Stimulated activated CD8-positive, alpha-beta memory T cell treated with anti-CD3 and anti-CD28 coated beads, Interleukin-4, amount 100 ng/mL, for 48 hours (primary cell): ENCODE results near the gene GALNT15.

Experiments
- DNase-seq: peaks from one replicate; pipeline ENCODE4 v3.0.0-alpha.2; 2020

Gene GALNT15

DNA sequence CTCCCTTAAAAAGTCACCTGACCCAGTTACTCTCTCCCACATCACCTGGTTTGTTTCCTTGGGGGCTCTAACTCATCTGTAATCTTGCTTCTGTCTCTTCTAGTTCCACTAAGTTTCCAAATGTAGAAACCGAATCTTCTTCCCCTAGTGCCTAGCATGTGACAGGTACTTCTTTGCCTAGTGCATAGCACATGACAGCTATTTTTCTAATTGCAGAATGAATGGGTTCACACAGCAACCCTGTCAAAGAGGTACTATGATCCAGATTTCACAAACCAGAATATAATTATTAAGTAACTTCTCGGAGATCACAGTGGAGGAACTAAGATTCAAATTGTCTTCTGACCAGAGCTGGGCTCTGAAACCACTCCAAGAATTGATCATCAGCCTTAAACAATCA, 82.8 kb downstream of the GALNT15 start:
- DNase-seq: no peak

DNA sequence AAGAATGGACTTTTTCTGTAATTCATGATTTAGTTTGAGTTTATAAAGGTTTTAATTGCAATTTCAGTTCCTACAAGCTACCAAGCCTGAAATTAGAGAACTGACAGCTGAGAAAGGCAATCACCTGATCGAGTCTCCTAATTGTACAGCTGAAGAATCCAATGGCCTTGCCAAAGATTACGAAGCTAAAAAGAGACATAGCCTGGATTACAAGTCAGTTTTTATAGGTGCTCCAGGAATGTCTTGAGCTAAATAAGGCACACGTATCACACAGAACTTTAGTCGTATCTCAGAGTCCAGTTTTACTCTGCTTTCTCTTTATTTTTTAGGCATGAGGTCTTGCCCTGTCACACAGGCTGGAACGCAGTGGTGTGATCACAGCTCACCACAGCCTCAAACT, 83.7 kb downstream of the GALNT15 start:
- DNase-seq: no peak

DNA sequence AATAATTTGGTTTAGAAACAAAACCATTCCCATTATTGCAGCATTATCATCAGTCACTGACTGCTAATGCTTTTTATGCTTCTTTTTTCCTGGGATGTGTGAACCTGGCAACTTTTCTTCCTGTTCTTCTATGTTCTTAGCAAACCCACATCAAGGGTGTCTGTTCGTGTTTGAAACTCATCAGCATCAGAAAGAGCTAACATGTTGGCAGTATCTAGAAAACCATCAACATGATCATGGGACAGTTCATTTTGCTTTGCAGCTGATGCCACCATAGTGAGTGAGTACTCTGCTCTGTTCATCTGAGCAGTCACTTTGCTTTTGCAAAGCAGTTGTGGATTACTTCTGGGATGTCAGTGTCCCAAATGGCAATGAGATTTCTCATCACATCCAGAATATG, 84.4 kb downstream of the GALNT15 start:
- no peak for DNase-seq

DNA sequence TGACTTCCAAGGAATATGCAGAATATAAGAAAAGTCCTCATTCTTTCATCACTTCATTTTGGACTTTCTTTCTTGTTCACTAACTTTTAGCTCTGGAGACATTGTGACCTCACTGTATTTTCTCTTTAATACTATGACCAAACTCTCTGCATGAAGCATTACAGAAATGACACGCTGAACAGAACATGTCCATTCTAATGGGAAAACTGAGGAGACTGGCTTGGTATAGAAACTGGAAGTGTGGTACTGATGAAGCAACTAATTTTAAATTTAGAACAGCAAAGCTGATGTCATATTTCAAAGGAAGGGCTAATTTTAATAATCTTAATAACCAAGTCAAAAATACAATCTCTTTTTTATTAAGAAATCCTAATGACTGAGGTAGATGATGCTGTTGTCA, 85.6 kb downstream of the GALNT15 start:
- DNase-seq: no peak

DNA sequence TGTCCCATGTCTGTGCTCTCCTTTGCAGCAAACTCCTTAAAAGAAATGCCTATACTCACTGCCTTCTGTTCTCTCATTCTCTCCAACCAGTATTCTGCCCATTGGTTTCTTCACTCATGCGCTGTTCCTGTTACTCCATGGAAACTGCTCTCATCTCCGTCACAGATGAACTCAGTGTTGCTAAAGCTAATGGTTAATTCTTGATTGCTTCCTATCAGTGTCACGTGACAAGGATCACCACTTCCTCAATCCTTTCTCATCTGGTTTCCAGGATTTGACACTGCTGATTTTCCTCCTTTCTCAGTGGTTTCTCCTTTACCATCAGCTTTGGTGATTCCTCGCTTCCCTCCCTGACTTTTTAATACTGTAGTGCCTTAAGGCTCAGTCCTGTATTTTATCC, 87.7 kb downstream of the GALNT15 start:
- DNase-seq: no peak

DNA sequence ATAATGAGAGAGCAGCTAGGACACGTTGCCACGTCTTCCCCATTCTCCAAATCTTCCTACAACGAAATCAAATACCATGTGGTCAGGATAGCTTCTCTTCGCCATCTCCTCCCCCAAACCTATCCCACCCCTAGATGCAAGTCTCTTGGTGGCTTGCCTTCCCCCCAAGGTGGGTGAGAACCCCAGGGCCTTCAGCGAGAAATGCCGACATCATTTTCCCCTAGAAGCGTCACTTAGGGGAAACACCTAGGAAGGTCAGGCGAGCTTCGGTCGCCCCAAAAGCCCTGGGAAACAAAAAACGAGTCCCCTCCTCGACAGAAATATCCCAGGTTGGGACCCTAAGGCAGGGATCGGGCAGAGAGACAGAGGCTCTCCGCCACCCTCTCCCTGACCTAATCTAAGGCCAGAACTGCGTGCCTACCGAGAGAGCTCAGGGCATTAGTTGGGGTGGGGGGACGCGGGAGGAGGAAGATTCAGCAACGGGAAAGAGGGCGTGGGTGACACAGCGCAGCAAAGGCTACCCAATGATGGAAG, 89.8 kb downstream of the GALNT15 start:
- no peak for DNase-seq

DNA sequence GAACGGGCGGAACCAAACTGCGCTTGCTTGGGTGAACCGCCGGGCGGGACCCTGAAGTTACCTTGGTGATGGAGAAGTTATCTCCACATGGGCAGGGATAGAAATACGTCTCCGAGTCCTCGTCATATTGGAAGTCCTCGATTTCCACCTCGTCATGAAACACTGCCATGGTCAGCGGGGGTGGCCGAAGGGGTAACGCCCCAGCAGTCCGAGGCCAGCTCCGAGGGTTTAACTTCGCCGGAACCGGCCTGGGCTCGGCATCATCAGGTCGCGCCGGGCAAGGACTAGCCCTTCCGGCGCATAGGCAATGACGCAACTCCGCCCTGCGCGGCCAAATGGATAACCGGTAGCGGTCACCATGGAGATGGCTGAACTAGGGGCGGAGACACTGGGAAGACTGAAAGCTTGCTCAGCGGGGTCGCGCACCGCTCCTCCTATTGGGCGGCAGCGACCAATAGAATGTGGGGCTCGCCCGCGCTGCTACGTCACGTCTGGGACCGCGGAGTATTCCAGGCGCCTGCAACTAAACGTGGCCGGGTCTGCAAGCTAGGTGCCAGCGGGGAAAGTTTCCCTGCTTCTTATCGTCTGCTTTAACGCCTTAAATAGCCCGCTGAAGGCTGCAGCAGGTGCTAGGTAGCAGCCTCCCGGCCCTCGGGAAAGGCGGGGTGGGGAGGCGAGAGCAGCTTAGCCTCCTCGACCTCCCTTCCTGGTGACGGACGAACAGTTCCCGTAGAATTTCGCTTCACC, 90.4 kb downstream of the GALNT15 start, which contains the start of the genes DPH3 and OXNAD1:
Gene DPH3 (minus strand): TSS at position 236 of the 747 bp plus-strand sequence. CDS start 67 bp downstream, at position 169.
Gene OXNAD1 (plus strand): TSS at position 505 of the 747 bp plus-strand sequence. CDS start 5,741 bp downstream, outside the sequence.
- DNase-seq: peak; percentile 100

DNA sequence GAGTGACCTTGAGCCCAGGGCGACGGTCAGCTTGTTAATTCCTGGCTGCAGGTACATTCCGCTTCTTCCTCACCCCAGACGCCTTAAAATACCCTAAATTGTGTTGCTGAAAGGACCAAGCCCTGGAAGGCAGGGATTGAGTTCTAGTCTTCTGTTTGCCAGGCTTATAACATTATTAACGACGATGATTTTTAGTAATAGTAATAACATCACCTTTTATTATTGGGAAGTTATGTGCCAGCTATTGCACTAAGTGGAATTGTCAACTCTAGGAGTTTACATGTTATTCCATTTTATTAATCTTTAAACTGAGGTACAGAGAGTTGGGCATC, 90.9 kb downstream of the GALNT15 start:
- no peak for DNase-seq

DNA sequence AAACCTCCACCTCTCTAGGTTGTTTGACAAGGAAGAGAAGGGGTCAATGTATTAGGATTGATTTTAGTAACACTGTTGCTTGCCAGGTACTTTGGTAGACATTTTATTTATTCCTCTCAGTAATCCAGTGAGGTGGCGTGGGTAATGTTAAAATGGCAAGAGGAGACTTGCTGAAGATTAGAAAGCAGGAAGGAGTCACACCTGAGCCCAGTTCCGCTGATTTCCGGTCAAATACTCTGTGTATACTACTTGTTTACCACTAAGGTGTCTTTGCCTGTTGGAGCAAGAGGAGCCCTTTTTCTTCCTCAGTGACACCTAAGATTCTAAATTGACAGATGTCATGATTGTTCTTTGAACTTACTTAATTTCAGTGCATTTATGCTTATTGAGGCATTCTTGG, 92.2 kb downstream of the GALNT15 start:
- DNase-seq: no peak

DNA sequence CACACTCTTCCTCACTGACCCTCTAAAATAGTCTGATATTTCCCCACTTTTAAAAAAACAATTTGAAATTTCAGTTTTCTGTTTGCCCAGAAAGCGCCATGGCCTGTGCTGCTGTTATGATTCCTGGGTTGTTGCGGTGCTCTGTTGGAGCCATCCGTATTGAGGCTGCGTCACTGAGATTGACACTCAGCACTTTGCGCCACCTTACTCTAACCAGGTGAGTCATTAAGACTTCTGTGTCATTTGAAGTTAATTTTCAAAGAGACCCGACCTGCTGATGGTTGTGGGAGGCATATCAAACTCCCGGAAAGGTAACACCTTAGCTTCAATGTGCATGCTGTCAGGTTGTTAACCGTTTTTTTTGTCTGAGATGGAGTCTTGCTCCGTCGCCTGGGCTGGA, 96.4 kb downstream of the GALNT15 start:
- DNase-seq: no peak

DNA sequence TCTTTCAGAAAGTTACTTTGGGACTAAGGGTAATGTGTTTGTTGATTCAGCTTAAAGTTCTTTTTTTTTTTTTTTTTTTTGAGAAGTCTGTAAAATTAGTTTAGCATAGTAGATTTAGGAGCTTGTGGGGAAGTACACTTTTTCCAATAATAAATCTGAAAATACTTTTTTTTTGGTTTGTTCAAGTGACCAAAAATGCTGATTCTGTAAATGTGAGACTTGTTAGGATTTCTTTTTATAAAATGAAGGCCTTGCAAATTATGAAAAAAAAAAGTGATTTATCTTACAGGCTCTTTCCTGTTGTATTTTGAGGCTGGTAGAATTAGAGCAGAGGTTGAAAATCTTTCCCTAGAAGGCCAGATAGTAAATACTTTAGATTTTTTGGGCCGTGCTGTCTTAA, 98.1 kb downstream of the GALNT15 start:
- no peak for DNase-seq

DNA sequence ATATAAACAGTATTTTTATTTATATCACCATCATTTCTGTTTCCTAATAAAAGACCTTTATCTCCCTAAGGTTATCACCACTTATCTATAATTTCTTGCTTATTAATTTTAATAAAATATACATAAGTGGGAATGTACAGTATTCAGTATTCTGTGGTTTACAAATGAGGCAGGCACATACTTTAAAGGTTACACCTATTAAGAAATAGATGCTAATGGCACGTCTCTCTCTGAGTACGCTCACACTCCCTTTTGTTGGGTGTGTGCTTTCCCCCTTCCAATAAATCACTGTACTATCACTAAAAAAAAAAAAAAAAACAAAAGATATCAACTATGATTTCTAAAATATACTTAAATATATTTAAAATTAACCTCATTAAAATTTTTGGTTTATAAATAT, 99.4 kb downstream of the GALNT15 start:
- DNase-seq: no peak

DNA sequence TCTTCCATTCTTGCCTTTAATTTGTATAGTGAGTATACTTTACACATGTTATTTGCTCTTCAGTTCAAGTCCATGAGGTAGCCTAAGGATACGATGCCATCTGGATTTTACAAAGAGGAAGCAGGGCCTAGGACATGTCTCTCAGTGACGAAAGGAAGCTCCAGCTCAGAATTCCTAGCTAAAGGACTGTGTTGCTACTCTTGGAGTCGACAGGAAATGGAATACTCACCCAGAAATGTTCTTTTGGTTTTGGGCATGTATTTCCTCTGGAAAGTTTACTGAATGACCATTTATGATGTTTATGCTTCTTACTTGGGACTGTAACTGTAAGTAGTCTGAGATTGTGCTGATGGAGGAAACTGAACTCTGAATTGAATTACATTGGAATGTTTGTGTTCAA, 103.0 kb downstream of the GALNT15 start:
- DNase-seq: no peak

DNA sequence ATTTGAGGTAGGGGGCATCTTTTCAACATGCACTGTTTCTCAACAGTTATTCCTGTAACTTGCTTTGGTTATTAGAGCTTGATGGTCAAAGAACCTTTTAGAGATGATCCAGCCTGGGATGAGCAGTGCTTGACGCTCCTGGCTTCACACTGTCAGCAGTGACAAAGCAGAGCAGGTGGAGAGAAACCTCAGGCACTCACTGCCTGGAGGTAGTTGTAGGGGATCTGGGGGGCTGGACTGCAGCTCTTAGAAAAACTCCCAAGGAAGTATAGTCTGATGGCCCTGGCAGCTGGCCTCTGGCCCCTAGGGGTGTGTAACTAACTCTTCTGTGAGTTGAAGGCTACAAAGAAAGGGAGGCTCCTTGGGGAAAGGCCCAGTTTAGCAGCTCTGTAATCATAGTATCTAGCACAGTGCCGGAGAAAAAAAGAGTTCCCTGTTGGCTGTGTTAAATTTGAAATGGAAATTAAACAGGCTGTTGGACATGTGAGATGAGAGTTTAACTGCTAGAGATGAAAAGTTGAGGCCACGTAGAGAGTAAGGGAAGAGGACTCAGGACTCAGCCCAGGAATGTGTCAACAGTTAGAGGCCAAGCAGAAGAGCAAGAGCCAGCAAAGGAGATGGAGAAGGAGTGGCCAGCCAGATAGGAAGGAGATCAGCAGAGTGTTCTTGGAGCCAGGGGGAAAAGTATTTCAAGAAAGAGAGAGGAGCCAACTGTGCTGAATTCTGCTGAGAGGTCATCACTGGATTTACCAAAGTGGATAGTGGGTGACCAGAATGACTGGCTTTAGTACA, 104.7 kb downstream of the GALNT15 start:
- no peak for DNase-seq

DNA sequence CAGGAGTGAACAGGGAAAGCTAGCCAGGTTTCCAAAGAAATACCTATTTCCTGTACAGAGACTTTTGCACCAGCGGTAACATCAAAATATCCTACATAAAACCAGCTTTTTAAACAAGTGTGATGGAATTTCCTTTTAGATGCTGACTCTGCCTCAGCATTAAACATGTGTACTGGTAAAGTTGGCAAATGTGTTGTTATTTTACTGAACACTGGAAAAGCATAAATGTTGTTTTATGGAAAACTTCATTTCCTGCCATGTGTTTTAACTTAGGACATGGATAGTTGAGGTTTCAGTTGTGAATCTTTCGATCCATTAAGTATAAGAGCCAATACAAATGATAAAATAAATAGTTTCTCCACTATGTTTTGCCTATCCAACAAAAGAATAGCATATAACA, 106.2 kb downstream of the GALNT15 start:
- no peak for DNase-seq
